GM12878 (cell line): ENCODE measurements around the gene KRTAP17-1. TPM values are rescaled to one million over a fixed set of nuclear protein-coding genes. Genes with fewer than 3 reads are reported as not detected.

Experiments used
- ATAC-seq: fragments of 200-7000 bp; cut with Tn5 transposase; 3 replicates; pipeline ENCODE4 v1.9.1; 2020; ENCODE audit warnings: mild to moderate bottlenecking, moderate library complexity
- BruUV-seq: library from RNA; stranded (reverse); fragments of 400-500 nt; replicated peaks from 2 replicates; lab custom pipeline; 2021; lab: Mats Ljungman, UMichigan
- CTCF ChIA-PET: fragments of 300-600 bp; sonication (Branson Sonifier 250); formaldehyde crosslinking; extraction: SDS; loops from one replicate; lab custom pipeline; 2021; ENCODE audit warnings: inconsistent platforms; lab: Yijun Ruan, JAX
- POLR2A ChIA-PET: fragments of 350-600 bp; formaldehyde crosslinking; extraction: SDS; loops from one replicate; lab custom pipeline; 2021; ENCODE audit warnings: inconsistent platforms; lab: Charles Lee
- RAD21 ChIA-PET: fragments of 300-600 bp; sonication (Branson Sonifier 250); formaldehyde crosslinking; loops from one replicate; lab custom pipeline; 2023; ENCODE audit warnings: antibody characterized with exemption; ENCODE audit not compliant: unreplicated experiment; lab: Charles Lee
- SMC1A ChIA-PET: fragments of 300-600 bp; sonication (Branson Sonifier 250); formaldehyde crosslinking; loops from one replicate; lab custom pipeline; 2023; ENCODE audit not compliant: unreplicated experiment, uncharacterized antibody; lab: Charles Lee
- DNase-seq: peaks from one replicate; pipeline ENCODE4 v3.0.0-alpha.2; 2011; ENCODE audit warnings: low read depth, low spot score
- FAIRE-seq: peaks from 3 replicates; lab custom pipeline; 2011; peaks lifted over from hg19 to GRCh38; lab: Jason Lieb, UNC
- H2AFZ ChIP-seq: 2 replicates; pipeline ENCODE4 v1.6.0; 2011; ENCODE audit warnings: low read depth, low read length, control low read depth; ENCODE audit not compliant: control insufficient read depth
- H3K27ac ChIP-seq: 2 replicates; pipeline ENCODE4 v1.5.1; 2011; ENCODE audit warnings: control low read depth; ENCODE audit not compliant: control insufficient read depth, insufficient read depth
- H3K27me3 ChIP-seq, 2 experiments: replicated peaks in 1 of 2; 2 replicates each; pipeline versions ENCODE4 v1.6.0 to v1.6.1; 2011; ENCODE audit warnings: low read length in 1 of 2; ENCODE audit not compliant: control insufficient read depth in 2 of 2, insufficient read depth in 2 of 2
- H3K36me3 ChIP-seq, 2 experiments: 2 replicates each; pipeline ENCODE4 v1.5.1; 2011; ENCODE audit warnings: low read length in 1 of 2; ENCODE audit not compliant: control insufficient read depth in 2 of 2, insufficient read depth in 2 of 2
- H3K4me1 ChIP-seq: 2 replicates; pipeline ENCODE4 v1.6.1; 2011; ENCODE audit warnings: mild to moderate bottlenecking, low read length, moderate library complexity, mixed read lengths; ENCODE audit not compliant: control insufficient read depth, insufficient read depth
- H3K4me2 ChIP-seq: 2 replicates; pipeline ENCODE4 v1.6.0; 2011; ENCODE audit warnings: control low read depth; ENCODE audit not compliant: control insufficient read depth, insufficient read depth
- H3K4me3 ChIP-seq: fragments of 200-600 bp; sonication (generic); 2 replicates; pipeline ENCODE4 v1.5.1; 2016
- H3K79me2 ChIP-seq: 2 replicates; pipeline ENCODE4 v1.6.0; 2011; ENCODE audit warnings: low read length; ENCODE audit not compliant: control insufficient read depth, insufficient read depth
- H3K9ac ChIP-seq: 2 replicates; pipeline ENCODE4 v1.8.0; 2011; ENCODE audit warnings: low read length, control low read depth, mixed read lengths; ENCODE audit not compliant: control insufficient read depth, insufficient read depth
- H3K9me3 ChIP-seq: replicated peaks from 3 replicates; pipeline ENCODE4 v1.5.1; 2011; ENCODE audit warnings: mild to moderate bottlenecking, low read length; ENCODE audit not compliant: control insufficient read depth, insufficient read depth
- H4K20me1 ChIP-seq: 2 replicates; pipeline ENCODE4 v1.6.0; 2011; ENCODE audit not compliant: control insufficient read depth, insufficient read depth
- CEBPB ChIP-seq, 2 experiments: fragments of 150-350 bp in 1 of 2; IDR thresholded peaks; 2 replicates each; pipeline ENCODE4 v1.6.1; 2012 to 2014; ENCODE audit warnings: low read depth in 2 of 2, low read length in 2 of 2, borderline replicate concordance in 1 of 2, inconsistent platforms in 1 of 2
- CHD4 ChIP-seq: fragments of 200-600 bp; sonication (generic); IDR thresholded peaks from 2 replicates; pipeline ENCODE4 v1.6.1; 2016; ENCODE audit warnings: mild to moderate bottlenecking
- EGR1 ChIP-seq, 2 experiments: IDR thresholded peaks; 1 replicate in 1 of 2; 2 replicates in 1 of 2; pipeline ENCODE4 v1.6.1; 2011 to 2012; ENCODE audit warnings: low read depth in 2 of 2, low read length in 2 of 2, borderline replicate concordance in 1 of 2, mild to moderate bottlenecking in 1 of 2, moderate library complexity in 1 of 2
- HDAC6 ChIP-seq: fragments of 200-600 bp; sonication (generic); IDR thresholded peaks from one replicate; pipeline ENCODE4 v1.8.0; 2017; ENCODE audit warnings: antibody characterized with exemption; ENCODE audit not compliant: unreplicated experiment
- IRF5 ChIP-seq: fragments of 450-650 bp; IDR thresholded peaks from 2 replicates; pipeline ENCODE4 v1.6.1; 2017; ENCODE audit warnings: borderline replicate concordance
- KLF5 ChIP-seq: fragments of 450-650 bp; IDR thresholded peaks from 2 replicates; pipeline ENCODE4 v1.6.1; 2014; ENCODE audit warnings: mild to moderate bottlenecking; ENCODE audit not compliant: partially characterized antibody
- MYB ChIP-seq: fragments of 150-350 bp; IDR thresholded peaks from 2 replicates; pipeline ENCODE4 v1.6.1; 2014; ENCODE audit warnings: mild to moderate bottlenecking, low read depth, low read length, borderline replicate concordance
- NFXL1 ChIP-seq: fragments of 450-650 bp; IDR thresholded peaks from 2 replicates; pipeline ENCODE4 v1.6.1; 2017; ENCODE audit warnings: antibody characterized with exemption, mild to moderate bottlenecking, borderline replicate concordance
- NFYA ChIP-seq: IDR thresholded peaks from 2 replicates; pipeline ENCODE4 v1.6.1; 2011; ENCODE audit warnings: low read depth, mild to moderate bottlenecking, low read length, improper control_type of control experiment, borderline replicate concordance
- NKRF ChIP-seq: fragments of 450-650 bp; conservative IDR thresholded peaks from 2 replicates; pipeline ENCODE4 v1.6.1; 2017; ENCODE audit warnings: mild to moderate bottlenecking, moderate library complexity
- PBX3 ChIP-seq: IDR thresholded peaks from 2 replicates; pipeline ENCODE4 v1.6.1; 2011; ENCODE audit warnings: mild to moderate bottlenecking, low read depth, low read length, moderate library complexity; ENCODE audit not compliant: insufficient replicate concordance
- SIN3A ChIP-seq: IDR thresholded peaks from 2 replicates; pipeline ENCODE4 v1.6.1; 2012; ENCODE audit warnings: low read depth, low read length, improper control_type of control experiment
- STAT3 ChIP-seq: IDR thresholded peaks from 2 replicates; pipeline ENCODE4 v1.6.1; 2011; ENCODE audit warnings: low read depth, low read length, improper control_type of control experiment
- TAF1 ChIP-seq: IDR thresholded peaks from 2 replicates; pipeline ENCODE4 v1.6.1; 2011; ENCODE audit warnings: mild to moderate bottlenecking, low read depth, low read length, borderline replicate concordance
- TCF7 ChIP-seq: IDR thresholded peaks from 2 replicates; pipeline ENCODE4 v1.6.1; 2014; ENCODE audit warnings: antibody characterized with exemption, borderline replicate concordance
- YY1 ChIP-seq: IDR thresholded peaks from 2 replicates; pipeline ENCODE4 v1.6.1; 2011; ENCODE audit warnings: low read depth, mild to moderate bottlenecking, low read length
- WGBS: methylation state at CpG from one replicate; pipeline ENCODE4 v1.1.6; 2016; ENCODE audit warnings: low lambda C conversion rate; ENCODE audit not compliant: insufficient replicate concordance, insufficient coverage; ENCODE audit errors: missing lambda C conversion rate; 5-methylcytosine and 5-hydroxymethylcytosine counted together
- in situ Hi-C: fragments of 300-500 bp; cut with MboI; formaldehyde crosslinking; loops from 9 replicates; pipeline ENCODE4 v1.14.3; 2018; ENCODE audit warnings: mixed read lengths
- intact Hi-C: fragments of 100-400 bp; cut with micrococcal nuclease; formaldehyde crosslinking; loops from one replicate; pipeline ENCODE4 v1.14.2; 2022; ENCODE audit not compliant: unreplicated experiment
- polyA plus RNA-seq, 11 experiments: library from polyadenylated mRNA; depleted of rRNA in 4 of 11; unstranded in 6 of 11; stranded (reverse) in 5 of 11; fragments of >200 nt; fragmentation: Nextera tagmentation in 4 of 11; fragmentation: Illumina TruSeq in 1 of 11; extraction: Ambion mirVana in 4 of 11; extraction: Trizol in 1 of 11; gene quantifications; 1 replicate in 1 of 11; 2 replicates in 10 of 11; pipeline versions ENCODE4 v1.2.1 to v1.2.3, GENCODE V29; 2011 to 2016; ENCODE audit warnings: inconsistent platforms in 2 of 11, missing spikeins in 2 of 11, low read depth in 1 of 11
- total RNA-seq, 4 experiments: library from RNA; depleted of rRNA in 3 of 4; stranded (reverse); fragments of >200 nt in 3 of 4; fragmentation: Illumina TruSeq in 1 of 4; extraction: Trizol in 1 of 4; gene quantifications; 2 replicates each; pipeline versions ENCODE4 v1.2.1 to v1.2.3, GENCODE V29; 2013 to 2021

Gene KRTAP17-1
- total and polyA plus RNA-seq, 10 of the 15 experiments (the other 5 are each of a cell fraction or from before 2014, with no cell fraction given), result 0.16 to 5.7 (median 0.17) TPM; not detected in 7

GRCh38 chr17:41331606-41332005, 16.1 kb upstream of the KRTAP17-1 start:
- Histone ChIP-seq H3K4me3 (no peak overlapping the region), H3K79me2 (no peaks in the 10 kb centered on the region), H3K9ac (no peak overlapping the region), H3K36me3 (no peaks in the 10 kb centered on the region), H3K9me3 (no peaks in the 10 kb centered on the region; the same call in 2 of the 3 replicates), H4K20me1 (no peaks in the 10 kb centered on the region), H3K27me3 (no peaks in the 10 kb centered on the region; a peak in 1 of 4 replicates), H3K4me2 (no peak overlapping the region), H2AFZ (no peak overlapping the region), H3K4me1 (no peaks in the 10 kb centered on the region), H3K27ac (no peak overlapping the region)
- CTCF ChIA-PET, result interaction anchor here (0.9 to 3.2 kb wide), 3 partner anchors 9 to 336 kb away, joined by 3 to 14 read pairs (median 3); no protein-coding TSS in a partner anchor
- no peak for FAIRE-seq
- 15% methylated on average over 7 of the region's 7 CpGs for WGBS
- intact Hi-C loops, result no loop called here
- SMC1A ChIA-PET, result no interaction called here
- no peak for DNase-seq
- POLR2A ChIA-PET, result no interaction called here
- ATAC-seq, result no peak
- RAD21 ChIA-PET, result no interaction called here
- BruUV-seq, result no TSS peak
- in situ Hi-C loops, result no loop called here
- TF ChIP-seq TAF1 (no peak), YY1 (no peak), HDAC6 (no peak), NFYA (no peak), MYB (no peak), STAT3 (no peak), NKRF (no peak), TCF7 (no peak), CEBPB (IDR thresholded peaks at IDR 0.05; ENCODE audit: borderline replicate concordance in 1 of 2, low read depth in 2 of 2, low read length in 2 of 2) (no peak), SIN3A (no peak), CHD4 (no peak), NFXL1 (no peak), IRF5 (no peak), KLF5 (no peak), PBX3 (no peak), EGR1 (IDR thresholded peaks at IDR 0.05; ENCODE audit: borderline replicate concordance in 1 of 2, low read depth in 2 of 2, low read length in 2 of 2) (no peak)
- TF ChIP-seq, all 136 proteins: peak for 0
